T-cell (primary cell): Measurements from ENCODE around the gene SNF8. TPM values are rescaled to one million over a fixed set of nuclear protein-coding genes. Genes with fewer than 3 reads are reported as not detected.
"Not testable (repeated sequence)": the region's sequence is repeated elsewhere in the genome, so short reads cannot be mapped to it uniquely, and the experiment has no call there.

Experiments
- ATAC-seq, 4 experiments: fragments of 200-7000 bp in 3 of 4; fragments of 150-1000 bp in 1 of 4; cut with Tn5 transposase; replicated peaks in 1 of 4; 1 replicate in 3 of 4; 2 replicates in 1 of 4; pipeline ENCODE4 v1.10.0; 2021; ENCODE audit warnings: moderate library complexity in 3 of 4, mild to moderate bottlenecking in 2 of 4, moderate number of reproducible peaks in 1 of 4
- CTCF ChIA-PET, 2 donors: fragments of 300-600 bp; sonication (Branson Sonifier 250); formaldehyde crosslinking; loops; one replicate each; lab custom pipeline; 2022; ENCODE audit warnings: antibody characterized with exemption in 2 of 2; lab: Charles Lee
- POLR2A ChIA-PET, 2 donors: fragments of 300-600 bp; sonication (Branson Sonifier 250); formaldehyde crosslinking; loops; one replicate each; lab custom pipeline; 2022; ENCODE audit warnings: antibody characterized with exemption in 2 of 2; lab: Charles Lee
- DNase-seq, 35 experiments: peaks; one replicate each; pipeline versions ENCODE4 v3.0.0 to v3.0.0-alpha.2; 2013 to 2023
- H3K27ac ChIP-seq: one replicate; pipeline ENCODE4 v1.5.1; 2013; ENCODE audit warnings: low read length
- H3K27me3 ChIP-seq, 2 experiments: replicated peaks in 1 of 2; 1 replicate in 1 of 2; 2 replicates in 1 of 2; pipeline versions ENCODE4 v1.6.1 to v1.7.0; 2013; ENCODE audit warnings: low read length in 1 of 2, mixed read lengths in 1 of 2; ENCODE audit not compliant: control insufficient read depth in 2 of 2, insufficient read depth in 2 of 2; ENCODE audit errors: extremely low read depth in 1 of 2
- H3K36me3 ChIP-seq, 2 donors: 1 replicate in 1 of 2; 2 replicates in 1 of 2; pipeline versions ENCODE4 v1.6.1 to v1.7.0; 2013; ENCODE audit warnings: low read length in 1 of 2; ENCODE audit not compliant: control insufficient read depth in 2 of 2, insufficient read depth in 1 of 2; ENCODE audit errors: extremely low read depth in 1 of 2
- H3K4me1 ChIP-seq, 2 experiments: 1 replicate in 1 of 2; 2 replicates in 1 of 2; pipeline versions ENCODE4 v1.6.1 to v1.7.0; 2013; ENCODE audit warnings: low read length in 2 of 2, mixed read lengths in 1 of 2; ENCODE audit not compliant: insufficient read depth in 2 of 2, control insufficient read depth in 1 of 2; ENCODE audit errors: extremely low read depth in 1 of 2
- H3K4me3 ChIP-seq, 2 donors: 1 replicate in 1 of 2; 2 replicates in 1 of 2; pipeline versions ENCODE4 v1.5.1 to v1.7.0; 2013; ENCODE audit warnings: mild to moderate bottlenecking in 2 of 2, low read length in 1 of 2, moderate library complexity in 1 of 2; ENCODE audit not compliant: control insufficient read depth in 1 of 2; ENCODE audit errors: extremely low read depth in 1 of 2
- H3K9me3 ChIP-seq: 2 replicates; pipeline ENCODE4 v1.7.0; 2013
- H3K27ac Mint-ChIP-seq, 2 donors: one replicate each; pipeline ENCODE4 v1.8.0; 2020 to 2021; ENCODE audit warnings: mild to moderate bottlenecking in 2 of 2, mixed read lengths in 2 of 2
- H3K27me3 Mint-ChIP-seq, 2 donors: one replicate each; pipeline ENCODE4 v1.8.0; 2021 to 2022; ENCODE audit warnings: mixed read lengths in 2 of 2
- H3K36me3 Mint-ChIP-seq: one replicate; pipeline ENCODE4 v1.8.0; 2021; ENCODE audit warnings: mixed read lengths
- H3K4me1 Mint-ChIP-seq, 3 donors: one replicate each; pipeline ENCODE4 v1.8.0; 2020 to 2022; ENCODE audit warnings: mixed read lengths in 3 of 3, mild to moderate bottlenecking in 1 of 3
- H3K4me3 Mint-ChIP-seq, 3 donors: one replicate each; pipeline ENCODE4 v1.8.0; 2020 to 2022; ENCODE audit warnings: mild to moderate bottlenecking in 3 of 3, mixed read lengths in 3 of 3, moderate library complexity in 3 of 3
- H3K9me3 Mint-ChIP-seq, 3 donors: one replicate each; pipeline ENCODE4 v1.8.0; 2020 to 2022; ENCODE audit warnings: mixed read lengths in 3 of 3
- WGBS: methylation state at CpG from one replicate; pipeline ENCODE4 v1.1.5; 2013; ENCODE audit warnings: missing lambda C conversion rate; ENCODE audit not compliant: insufficient coverage; 5-methylcytosine and 5-hydroxymethylcytosine counted together
- total RNA-seq, 35 experiments: library from RNA in 6 of 35; stranded (reverse) in 6 of 35; fragments of 120-200 nt in 1 of 35; gene quantifications; one replicate each; pipeline versions ENCODE4 v1.2.1 to v1.2.4 and lab custom pipeline; 2013 to 2026

Gene SNF8
- total RNA-seq, 5 donors from 2014 or later (not counting 1 experiment from before 2014, with no cell fraction given) = 55.6 to 71.7 (median 65.3) TPM

DNA sequence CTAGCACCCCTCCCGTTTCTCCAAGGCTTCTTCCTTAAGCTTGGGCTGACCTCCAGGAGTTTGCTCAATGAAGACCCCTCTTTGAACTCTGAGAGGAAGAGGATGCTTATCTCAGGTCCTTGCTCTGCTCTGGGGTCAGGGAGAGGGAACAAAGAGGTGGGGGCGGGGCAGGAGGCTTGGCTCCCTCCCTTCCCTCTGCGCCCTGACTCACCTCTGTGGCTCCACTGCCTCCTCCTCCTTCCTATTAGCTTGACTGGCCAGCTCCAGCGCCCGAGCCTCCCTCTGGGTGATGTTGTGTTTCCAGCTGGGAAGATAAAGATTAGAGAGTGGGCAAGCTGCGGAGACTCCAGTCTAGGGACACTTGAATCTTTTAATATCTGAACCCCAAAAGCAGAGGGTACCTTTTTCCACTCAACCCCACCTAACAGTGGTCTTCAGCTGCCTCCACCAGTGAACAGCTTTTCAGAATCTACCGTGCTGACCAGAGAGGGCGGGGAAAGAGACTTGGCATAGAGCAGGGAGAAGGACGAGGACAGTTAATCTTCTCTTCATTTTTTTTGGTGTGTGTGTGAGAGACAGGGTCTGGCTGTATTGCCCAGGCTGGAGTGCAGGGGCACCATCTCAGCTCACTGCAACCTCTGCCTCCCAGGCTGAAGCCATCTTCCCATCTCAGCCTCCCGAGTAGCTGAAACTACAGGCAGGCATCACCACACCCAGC lies 17.0 kb upstream of the SNF8 start:
- H3K4me1 ChIP-seq = peaks cover 0 to 7% of the 10 kb centered on the region in 2 experiments
- no peaks in the 10 kb centered on the region for H3K36me3 Mint-ChIP-seq
- no peaks in the 10 kb centered on the region for H3K36me3 ChIP-seq
- no peak overlapping the region for H3K4me3 ChIP-seq
- POLR2A ChIA-PET = no interaction called here
- H3K4me3 Mint-ChIP-seq = no peak overlapping the region
- DNase-seq (no peak), ATAC-seq (no peak)
- H3K27ac ChIP-seq = no peak overlapping the region
- H3K9me3 Mint-ChIP-seq = no peaks in the 10 kb centered on the region
- H3K9me3 ChIP-seq = no peaks in the 10 kb centered on the region
- 80% methylated on average over 1 of the region's 10 CpGs for WGBS
- H3K27ac Mint-ChIP-seq = no peak overlapping the region
- CTCF ChIA-PET = interaction anchor here in 1 of 2 donors (1.1 kb wide), 1 partner anchor 16 kb away, joined by 3 read pairs; no protein-coding TSS in a partner anchor
- peaks cover 4 to 54% of the 10 kb centered on the region in 2 experiments for H3K27me3 ChIP-seq
- H3K4me1 Mint-ChIP-seq = no peaks in the 10 kb centered on the region
- peaks cover 39 to 47% of the 10 kb centered on the region in 2 donors for H3K27me3 Mint-ChIP-seq

DNA sequence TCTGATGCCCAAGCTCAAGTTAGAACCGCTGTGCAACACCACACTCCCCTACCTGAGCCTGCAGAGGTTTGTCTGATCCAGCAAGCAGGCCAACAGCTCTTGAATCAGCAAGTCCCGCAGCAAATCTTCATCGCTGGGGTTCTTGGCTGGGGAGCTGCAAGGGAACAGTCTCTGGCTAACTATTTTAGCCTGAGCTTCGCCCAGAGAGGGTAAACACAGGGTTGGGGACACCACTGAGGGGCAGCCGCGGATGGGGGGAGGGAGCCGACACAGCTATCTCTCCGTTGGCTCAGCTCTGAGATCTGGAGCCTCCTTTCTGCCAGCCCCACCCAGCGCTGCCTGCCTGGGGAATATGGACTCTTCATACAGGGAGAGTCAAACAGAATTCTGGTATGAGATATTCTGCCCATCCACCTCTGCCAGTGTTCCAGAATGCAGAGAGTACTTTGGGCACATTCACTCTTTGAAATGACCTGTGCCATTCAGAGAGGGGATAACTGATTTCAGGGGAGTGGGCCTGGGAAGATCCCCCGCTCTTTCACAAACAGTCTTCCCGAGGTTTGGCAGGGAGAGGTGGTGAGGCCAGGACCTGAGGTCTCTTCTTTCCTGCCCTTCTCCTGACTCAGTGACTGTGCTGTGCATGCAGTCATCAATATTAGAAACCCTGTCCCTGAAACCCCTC lies 16.3 kb upstream of the SNF8 start:
- H3K4me1 Mint-ChIP-seq = no peaks in the 10 kb centered on the region
- ATAC-seq = no peak
- Histone ChIP-seq H3K27me3 (peaks cover 4 to 52% of the 10 kb centered on the region in 2 experiments), H3K36me3 (no peaks in the 10 kb centered on the region), H3K4me1 (peaks cover 0 to 10% of the 10 kb centered on the region in 2 experiments), H3K9me3 (no peaks in the 10 kb centered on the region), H3K4me3 (no peak overlapping the region), H3K27ac (no peak overlapping the region)
- no peak overlapping the region for H3K27ac Mint-ChIP-seq
- no peaks in the 10 kb centered on the region for H3K36me3 Mint-ChIP-seq
- POLR2A ChIA-PET = no interaction called here
- CTCF ChIA-PET = no interaction called here
- WGBS = 32% methylated on average over 5 of the region's 11 CpGs
- no peaks in the 10 kb centered on the region for H3K9me3 Mint-ChIP-seq
- no peak overlapping the region for H3K4me3 Mint-ChIP-seq
- peaks cover 39 to 49% of the 10 kb centered on the region in 2 donors for H3K27me3 Mint-ChIP-seq
- no peak for DNase-seq

DNA sequence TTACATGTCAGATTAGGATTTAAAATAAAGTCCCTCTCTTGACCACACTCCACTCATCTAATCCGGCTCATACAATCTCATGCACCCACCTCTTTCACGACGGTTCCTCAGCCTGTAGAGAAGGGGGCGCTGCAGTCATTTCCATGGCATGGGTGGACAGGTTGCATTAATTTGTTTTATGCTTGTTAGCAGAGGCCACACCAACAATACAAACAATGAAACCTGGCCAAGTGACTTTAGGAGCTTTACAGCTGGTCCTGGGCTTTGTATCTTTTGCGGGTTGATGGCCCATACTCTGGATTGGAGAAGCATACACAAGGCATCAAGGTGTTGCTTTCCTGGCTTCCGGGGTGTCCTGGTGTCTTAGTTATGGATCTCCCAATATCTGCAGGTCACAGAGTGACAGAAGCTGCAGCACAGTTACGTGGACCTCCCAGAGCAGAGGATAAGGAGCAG lies 9.7 kb upstream of the SNF8 start:
- CTCF ChIA-PET = interaction anchor here in 1 of 2 donors (0.6 kb wide), 1 partner anchor 51 kb away, joined by 8 read pairs; no protein-coding TSS in a partner anchor
- Mint-ChIP-seq H3K27me3 (peaks cover 30 to 32% of the 10 kb centered on the region in 2 donors), H3K9me3 (no peaks in the 10 kb centered on the region), H3K27ac (no peak overlapping the region), H3K4me3 (no peak overlapping the region), H3K4me1 (peaks cover 0 to 3% (median 0%) of the 10 kb centered on the region in 3 donors), H3K36me3 (no peaks in the 10 kb centered on the region)
- POLR2A ChIA-PET = no interaction called here
- DNase-seq = no peak
- no peak overlapping the region for H3K4me3 ChIP-seq
- no peak for ATAC-seq
- 95% methylated on average over 2 of the region's 7 CpGs for WGBS
- no peak overlapping the region for H3K27ac ChIP-seq
- H3K4me1 ChIP-seq = peaks cover 0 to 10% of the 10 kb centered on the region in 2 experiments
- H3K9me3 ChIP-seq = no peaks in the 10 kb centered on the region
- no peaks in the 10 kb centered on the region for H3K36me3 ChIP-seq
- H3K27me3 ChIP-seq = peaks cover 2 to 41% of the 10 kb centered on the region in 2 experiments

DNA sequence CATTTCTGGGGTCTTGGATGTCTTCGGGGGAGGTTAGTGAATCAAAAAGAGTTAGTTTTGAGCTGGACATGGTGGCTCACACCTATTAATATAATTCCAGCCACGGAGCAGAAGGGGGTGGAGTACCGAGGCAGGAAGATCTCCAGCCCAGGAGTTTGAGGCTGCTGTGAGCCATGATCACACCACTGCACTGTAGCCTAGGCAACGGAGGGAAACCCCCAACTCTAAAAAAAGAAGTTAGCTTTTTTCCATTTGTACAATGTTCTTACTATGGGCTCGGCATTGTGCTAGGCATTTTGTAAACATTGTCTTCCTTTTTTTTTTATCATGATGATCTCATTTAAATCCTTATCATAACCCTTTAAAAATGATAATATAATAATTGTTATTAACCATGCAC lies 8.3 kb upstream of the SNF8 start:
- peaks cover 0 to 3% (median 0%) of the 10 kb centered on the region in 3 donors for H3K4me1 Mint-ChIP-seq
- H3K27ac ChIP-seq = no peak overlapping the region
- H3K36me3 Mint-ChIP-seq = no peaks in the 10 kb centered on the region
- H3K36me3 ChIP-seq = no peaks in the 10 kb centered on the region
- ChIA-PET POLR2A (no interaction called here), CTCF (interaction anchor here in 1 of 2 donors (0.6 to 1.3 kb wide), 2 partner anchors 68 to 80 kb away, joined by 3 to 4 read pairs; no protein-coding TSS in a partner anchor)
- no peak overlapping the region for H3K4me3 Mint-ChIP-seq
- H3K4me3 ChIP-seq = no peak overlapping the region
- peaks cover 0 to 34% of the 10 kb centered on the region in 2 experiments for H3K27me3 ChIP-seq
- no peak for DNase-seq
- H3K4me1 ChIP-seq = peaks cover 0 to 10% of the 10 kb centered on the region in 2 experiments
- H3K9me3 ChIP-seq = no peaks in the 10 kb centered on the region
- H3K27me3 Mint-ChIP-seq = peaks cover 23 to 24% of the 10 kb centered on the region in 2 donors
- no peak overlapping the region for H3K27ac Mint-ChIP-seq
- 17% methylated on average over 1 of the region's 5 CpGs for WGBS
- no peaks in the 10 kb centered on the region for H3K9me3 Mint-ChIP-seq
- no peak for ATAC-seq

DNA sequence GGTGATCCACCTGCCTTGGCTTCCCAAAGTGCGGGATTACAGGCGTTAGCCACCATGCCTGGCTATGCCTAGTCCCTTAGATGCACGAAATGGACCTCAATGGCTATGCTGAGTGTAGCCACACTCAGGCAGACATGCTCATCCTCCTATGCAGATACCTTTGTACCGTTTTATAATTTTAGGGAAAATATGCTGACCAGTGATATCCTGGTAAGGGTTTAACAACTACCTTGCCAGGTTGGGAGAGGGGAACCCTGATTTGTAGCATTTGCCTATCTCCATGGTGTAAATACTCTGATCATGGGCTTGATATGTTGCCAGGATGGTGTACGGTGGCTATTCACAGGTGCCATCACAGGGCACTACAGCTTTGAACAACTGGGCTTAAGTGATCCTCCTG lies 6.9 kb upstream of the SNF8 start:
- ChIA-PET POLR2A (no interaction called here), CTCF (no interaction called here)
- Mint-ChIP-seq H3K36me3 (no peaks in the 10 kb centered on the region), H3K4me1 (peaks cover 0 to 3% (median 0%) of the 10 kb centered on the region in 3 donors), H3K27ac (no peak overlapping the region), H3K9me3 (no peaks in the 10 kb centered on the region), H3K4me3 (no peak overlapping the region), H3K27me3 (peaks cover 20 to 23% of the 10 kb centered on the region in 2 donors)
- H3K9me3 ChIP-seq = no peaks in the 10 kb centered on the region
- no peak overlapping the region for H3K27ac ChIP-seq
- WGBS = 82% methylated on average over 5 of the region's 5 CpGs
- no peaks in the 10 kb centered on the region for H3K36me3 ChIP-seq
- no peak for ATAC-seq
- peaks cover 0 to 27% of the 10 kb centered on the region in 2 experiments for H3K27me3 ChIP-seq
- peaks cover 0 to 2% of the 10 kb centered on the region in 2 experiments for H3K4me1 ChIP-seq
- H3K4me3 ChIP-seq = no peak overlapping the region
- DNase-seq = no peak

DNA sequence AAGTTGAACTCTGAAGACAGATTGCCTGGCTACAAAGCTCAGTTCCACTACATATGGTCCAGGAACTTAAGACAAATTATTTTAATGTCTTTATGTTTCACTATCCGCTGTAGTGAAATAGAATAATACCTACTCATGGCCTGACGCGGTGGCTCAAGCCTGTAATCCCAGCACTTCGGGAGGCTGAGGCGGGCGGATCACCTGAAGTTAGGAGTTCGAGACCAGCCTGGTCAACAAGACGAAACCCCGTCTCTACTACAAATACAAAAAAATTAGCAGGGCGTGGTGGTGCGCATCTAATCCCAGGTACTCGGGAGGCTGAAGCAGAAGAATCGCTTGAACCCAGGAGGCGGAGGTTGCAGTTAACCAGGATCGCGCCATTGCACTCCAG lies 614 bp upstream of the SNF8 start:
- WGBS = no CpG with 5 or more reads among the region's 16 CpGs
- H3K9me3 Mint-ChIP-seq, H3K27me3 ChIP-seq, H3K36me3 ChIP-seq, ATAC-seq, CTCF ChIA-PET, H3K27me3 Mint-ChIP-seq, H3K9me3 ChIP-seq, H3K36me3 Mint-ChIP-seq, DNase-seq: not testable (repeated sequence)
- peaks cover 3 to 32% of the 10 kb centered on the region in 2 experiments for H3K4me1 ChIP-seq
- Mint-ChIP-seq H3K27ac (peak overlapping the region; percentile 86 to 88), H3K4me3 (peak overlapping the region; percentile 88 to 97 (median 93)), H3K4me1 (peaks cover 15 to 30% (median 15%) of the 10 kb centered on the region in 3 donors)
- POLR2A ChIA-PET = interaction anchor here (0.6 to 1.5 kb wide), 5 partner anchors 37 to 245 kb away, joined by 3 to 5 read pairs (median 3); partner anchors contain the start of genes UBE2Z (in 2 of the 2) and ATP5MC1 (in 1 of the 2)
- H3K4me3 ChIP-seq = peak overlapping the region; percentile 97 to 99
- H3K27ac ChIP-seq = peak overlapping the region; percentile 96
